NCI-H2196 treated with DMSO at 0.1 percent for 48 hours (cell line): ENCODE data around the gene TCL1B.
"Not testable (repeated sequence)": the region's sequence is repeated elsewhere in the genome, so short reads cannot be mapped to it uniquely, and the experiment has no call there.

Source experiments
- DNase-seq: peaks from one replicate; lab custom pipeline; 2025; ENCODE audit not compliant: unreplicated experiment; lab: John Stamatoyannopoulos, UW

Gene TCL1B, protein sequence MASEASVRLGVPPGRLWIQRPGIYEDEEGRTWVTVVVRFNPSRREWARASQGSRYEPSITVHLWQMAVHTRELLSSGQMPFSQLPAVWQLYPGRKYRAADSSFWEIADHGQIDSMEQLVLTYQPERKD

DNA sequence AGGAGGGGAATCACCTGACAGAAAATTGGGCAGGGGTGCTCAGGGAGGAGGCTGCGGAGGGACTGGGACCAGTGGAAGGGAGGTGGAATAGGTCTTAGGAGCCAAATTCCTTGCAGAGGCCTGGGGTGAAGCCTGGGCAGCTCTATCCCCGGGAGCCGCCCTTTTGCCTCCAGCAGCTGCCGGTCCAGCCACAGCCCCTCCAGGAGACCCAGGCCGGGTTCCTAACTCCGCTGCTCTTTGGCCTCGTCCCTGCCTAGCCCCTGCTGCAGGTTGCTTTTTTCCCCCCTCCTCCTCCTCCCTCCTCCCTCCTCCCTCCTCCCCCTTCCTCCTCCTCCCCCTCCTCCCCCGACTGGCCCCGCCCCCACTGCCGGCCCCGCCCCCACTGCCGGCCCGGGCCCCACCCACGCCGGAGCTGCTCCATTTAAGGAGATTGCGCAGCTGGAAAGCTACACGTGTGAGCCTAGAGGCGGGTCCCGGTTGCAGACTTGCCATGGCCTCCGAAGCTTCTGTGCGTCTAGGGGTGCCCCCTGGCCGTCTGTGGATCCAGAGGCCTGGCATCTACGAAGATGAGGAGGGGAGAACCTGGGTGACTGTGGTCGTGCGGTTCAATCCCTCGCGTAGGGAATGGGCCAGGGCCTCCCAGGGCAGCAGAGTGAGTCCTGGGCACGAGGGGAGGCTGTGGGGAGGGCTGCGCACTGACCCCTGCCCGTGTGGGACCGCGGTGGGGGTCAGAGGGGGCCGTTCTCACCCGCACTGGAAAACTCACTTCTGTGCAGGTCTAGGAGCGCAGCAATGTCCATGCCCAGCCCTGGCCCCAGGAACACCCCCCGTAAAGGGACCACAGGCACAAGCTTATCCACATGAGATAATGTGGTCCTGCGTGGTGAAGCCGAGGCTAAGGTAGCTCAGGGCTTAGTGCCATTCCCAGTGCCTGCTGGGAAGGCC lies at the start of gene TCL1B:
TCL1B (plus strand) TSS at position 449 of the 945 bp plus-strand sequence; CDS start at position 491, 42 bp downstream.
- DNase-seq = no peak

DNA sequence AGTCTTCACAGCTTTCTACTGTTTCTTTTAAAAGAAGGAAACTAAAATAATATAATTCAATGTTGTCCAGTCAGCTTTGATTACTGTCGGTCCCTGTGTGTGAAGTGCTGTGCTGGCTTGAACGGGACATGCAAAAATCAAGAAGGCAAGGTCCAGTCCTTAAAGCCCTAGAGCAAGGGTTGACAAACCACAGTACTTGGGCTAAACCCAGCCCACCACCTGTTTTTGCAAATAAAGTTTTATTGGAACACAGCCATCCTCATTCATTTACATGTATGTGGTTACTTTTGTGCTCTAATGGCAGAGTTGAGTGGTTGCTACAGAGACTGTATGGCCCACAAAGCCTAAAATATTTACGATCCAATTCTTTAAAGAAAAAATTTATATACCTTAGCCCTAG lies 41.2 kb upstream of the TCL1B start:
- DNase-seq = no peak

DNA sequence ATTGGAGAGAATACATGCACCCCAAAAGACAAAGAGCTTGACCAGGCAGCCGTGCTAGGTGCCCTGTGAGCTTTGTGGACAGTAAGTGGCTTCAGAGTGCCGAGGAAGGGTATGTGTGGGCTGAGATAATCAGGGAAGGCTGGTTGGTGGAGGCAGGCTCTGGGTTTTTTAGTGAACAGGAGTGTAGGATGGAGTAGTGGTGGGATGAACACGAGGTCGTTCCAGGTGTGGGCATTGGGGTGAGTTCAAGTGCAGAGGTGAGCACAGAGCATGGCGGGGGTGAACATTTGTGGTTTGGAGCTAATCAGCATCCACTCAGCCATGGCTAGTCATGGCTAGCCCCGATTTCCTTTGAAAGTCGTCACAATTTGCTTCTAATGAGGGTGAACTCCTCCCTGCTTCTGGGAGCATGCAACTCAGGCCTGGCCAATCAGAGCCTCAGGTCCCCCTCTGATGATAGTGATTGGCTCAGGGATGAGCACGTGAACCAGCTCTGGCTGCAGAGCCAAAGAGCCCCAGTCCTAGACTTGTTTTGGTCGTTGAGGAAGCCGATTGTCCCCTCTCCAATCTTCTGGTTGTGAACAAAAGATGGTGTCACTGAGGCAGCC lies 40.7 kb upstream of the TCL1B start:
- DNase-seq = no peak

DNA sequence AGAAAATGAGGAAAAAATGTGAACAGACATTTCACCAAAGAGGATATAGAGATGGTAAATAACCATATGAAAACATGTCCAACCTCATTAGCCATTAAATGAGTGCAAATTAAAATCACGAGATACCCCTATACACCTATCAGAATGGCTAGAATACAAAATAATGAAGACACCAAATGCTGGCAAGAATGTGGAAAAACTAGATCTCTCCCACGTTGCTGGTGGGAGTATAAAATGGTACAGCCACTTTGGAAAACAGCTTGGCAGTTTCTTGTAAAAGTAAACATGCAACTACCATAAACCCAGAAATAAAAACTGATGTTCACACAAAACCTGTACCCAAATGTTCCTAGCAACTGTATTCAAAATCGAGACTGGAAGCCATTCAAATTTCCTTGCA lies 38.3 kb upstream of the TCL1B start:
- DNase-seq = no peak

DNA sequence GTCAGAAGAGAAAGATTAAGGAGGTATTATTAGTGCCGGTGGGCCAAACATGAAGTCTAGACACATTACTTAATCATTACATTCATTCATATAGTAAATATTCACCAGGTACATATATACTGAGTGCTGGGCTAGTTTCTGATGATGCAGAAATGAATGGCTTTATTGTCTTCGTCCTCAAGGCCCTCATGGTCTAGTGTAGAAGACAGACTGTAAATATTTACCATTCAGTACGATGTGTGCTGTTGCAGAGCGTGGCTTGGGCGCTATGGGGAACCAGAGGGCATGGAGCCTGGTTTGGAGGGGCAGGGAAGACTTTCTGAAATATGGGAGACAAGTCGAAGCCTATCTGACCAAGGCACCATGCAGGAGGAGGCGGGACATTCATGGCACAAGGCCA lies 37.0 kb upstream of the TCL1B start:
- no peak for DNase-seq

DNA sequence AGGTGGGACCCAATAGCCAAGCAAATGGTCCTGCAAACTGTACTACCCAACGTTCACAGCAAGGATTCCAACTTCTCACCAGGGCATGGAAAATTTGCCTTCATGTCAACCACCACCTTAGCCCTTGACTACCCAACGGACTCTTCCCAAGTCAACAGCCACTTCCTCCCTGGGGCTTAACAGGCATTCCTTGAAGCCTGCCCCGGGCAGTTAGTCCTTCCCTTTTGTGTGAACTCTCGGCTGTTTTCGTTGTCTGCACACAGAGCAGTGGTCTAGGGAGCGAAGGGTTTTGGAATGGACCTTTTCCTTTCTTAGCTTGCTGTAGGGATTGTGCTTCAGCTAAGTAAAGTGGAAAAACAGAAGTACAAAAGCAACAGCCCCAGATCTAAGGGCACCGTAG lies 35.2 kb upstream of the TCL1B start:
- DNase-seq = no peak

DNA sequence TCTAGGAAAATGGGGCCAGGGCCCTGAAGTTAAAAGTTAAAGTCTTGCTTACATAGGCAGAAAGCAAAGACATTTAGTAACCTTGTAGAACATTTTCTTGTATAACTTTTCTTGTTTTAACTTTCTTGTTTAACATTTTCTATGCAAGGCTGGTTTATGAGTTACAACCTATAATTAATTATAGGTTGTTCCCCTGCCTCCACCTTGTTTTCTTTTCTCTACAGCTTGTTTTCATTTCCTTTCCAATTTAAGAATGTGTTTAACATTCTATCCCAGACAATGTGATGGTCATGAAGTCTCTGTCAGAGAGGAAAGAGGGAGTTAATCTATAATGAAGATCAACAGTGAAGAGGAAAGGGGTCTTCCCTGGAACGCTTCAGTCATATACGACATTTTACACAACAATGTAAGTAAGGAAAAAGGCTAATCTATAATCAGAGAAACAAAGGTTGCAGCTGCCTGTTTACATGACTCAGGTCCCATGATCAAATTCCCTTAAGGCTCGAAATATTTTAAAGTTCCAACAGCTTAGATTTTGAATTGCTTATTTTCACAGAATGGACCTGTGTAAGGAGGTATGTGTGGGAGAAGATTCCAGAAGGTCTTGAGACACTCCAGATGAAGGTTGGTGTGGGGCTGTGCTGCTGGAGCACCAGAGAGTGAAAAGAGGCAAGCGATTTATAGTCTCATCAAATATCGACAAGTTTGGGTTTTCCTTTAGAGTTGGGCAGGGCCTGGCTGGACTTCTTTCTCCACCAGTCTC lies 34.2 kb upstream of the TCL1B start:
- DNase-seq = no peak

DNA sequence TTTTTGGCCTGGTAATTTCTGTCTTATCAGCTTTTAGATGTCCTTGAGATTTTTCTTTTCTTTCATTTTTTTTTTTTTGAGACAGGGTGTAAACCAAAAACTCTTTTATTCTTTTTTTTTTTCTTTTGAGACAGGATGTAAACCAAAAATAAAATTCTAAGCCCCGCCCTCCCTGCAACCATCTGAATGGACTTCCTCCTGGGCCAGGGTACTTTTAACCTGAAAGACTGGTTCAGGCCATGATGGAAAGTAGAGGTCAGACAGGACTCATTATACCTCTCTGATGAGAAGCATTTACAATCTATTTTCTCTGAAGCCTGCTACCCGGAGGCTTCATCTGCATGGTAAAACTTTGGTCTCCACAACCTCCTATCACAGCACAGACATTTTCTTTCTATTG lies 33.5 kb upstream of the TCL1B start:
- DNase-seq = no peak

DNA sequence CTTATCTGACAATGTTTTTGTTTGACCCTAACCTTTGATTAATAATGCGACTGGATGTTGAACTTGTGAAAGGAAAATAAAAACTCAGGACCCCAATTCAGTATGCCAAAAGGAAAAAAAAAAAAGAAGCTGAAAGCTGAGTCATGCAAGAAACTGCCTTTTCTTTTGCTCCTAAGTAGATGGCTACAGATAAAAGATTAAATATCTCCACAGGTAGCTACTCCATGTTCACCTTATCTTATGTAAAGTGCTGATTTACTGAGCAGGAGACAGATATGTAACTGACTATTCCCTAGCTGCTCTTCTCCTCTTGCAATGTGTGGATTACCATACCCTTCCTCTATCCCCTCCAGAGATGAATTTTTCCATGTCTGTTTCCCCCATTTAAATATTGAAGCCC lies 30.8 kb upstream of the TCL1B start:
- DNase-seq = no peak

DNA sequence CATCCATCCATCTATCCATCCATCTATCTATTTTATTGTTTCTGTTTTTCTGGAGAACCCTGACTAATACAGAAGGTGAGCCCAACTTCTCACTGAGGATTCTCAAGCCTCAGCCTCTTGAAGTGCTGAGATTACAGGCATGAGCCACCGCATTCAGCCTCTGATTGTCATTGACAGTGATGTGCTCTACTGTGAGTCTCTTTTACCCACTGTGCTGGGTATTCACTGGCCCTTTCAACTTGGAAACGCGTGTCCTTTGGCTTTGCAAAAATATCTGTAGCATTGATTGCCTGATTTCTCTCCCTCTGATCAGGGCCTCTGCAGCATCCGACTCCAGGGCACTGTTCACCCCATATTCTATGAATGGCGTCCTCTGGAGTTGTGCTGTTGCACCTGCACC lies 29.6 kb upstream of the TCL1B start:
- DNase-seq = no peak

DNA sequence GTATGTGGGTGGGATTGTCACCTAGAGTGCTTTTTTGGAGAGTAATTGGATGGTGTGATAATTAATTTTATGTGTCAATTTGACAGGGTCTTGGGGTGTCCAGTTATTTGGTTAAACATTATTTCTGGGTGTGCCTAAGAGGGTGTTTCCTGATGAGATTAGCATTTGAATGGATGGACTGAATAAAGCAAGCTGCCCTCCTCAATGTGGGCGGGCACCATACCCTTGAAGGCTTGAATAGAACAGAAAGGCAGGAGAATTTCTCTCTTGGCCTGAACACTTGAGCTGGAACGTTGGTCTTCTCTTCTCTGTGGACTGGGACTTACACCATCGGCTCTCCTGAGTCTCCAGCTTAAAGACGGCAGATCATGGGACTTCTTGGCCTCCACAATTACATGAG lies 28.8 kb upstream of the TCL1B start:
- DNase-seq = no peak

DNA sequence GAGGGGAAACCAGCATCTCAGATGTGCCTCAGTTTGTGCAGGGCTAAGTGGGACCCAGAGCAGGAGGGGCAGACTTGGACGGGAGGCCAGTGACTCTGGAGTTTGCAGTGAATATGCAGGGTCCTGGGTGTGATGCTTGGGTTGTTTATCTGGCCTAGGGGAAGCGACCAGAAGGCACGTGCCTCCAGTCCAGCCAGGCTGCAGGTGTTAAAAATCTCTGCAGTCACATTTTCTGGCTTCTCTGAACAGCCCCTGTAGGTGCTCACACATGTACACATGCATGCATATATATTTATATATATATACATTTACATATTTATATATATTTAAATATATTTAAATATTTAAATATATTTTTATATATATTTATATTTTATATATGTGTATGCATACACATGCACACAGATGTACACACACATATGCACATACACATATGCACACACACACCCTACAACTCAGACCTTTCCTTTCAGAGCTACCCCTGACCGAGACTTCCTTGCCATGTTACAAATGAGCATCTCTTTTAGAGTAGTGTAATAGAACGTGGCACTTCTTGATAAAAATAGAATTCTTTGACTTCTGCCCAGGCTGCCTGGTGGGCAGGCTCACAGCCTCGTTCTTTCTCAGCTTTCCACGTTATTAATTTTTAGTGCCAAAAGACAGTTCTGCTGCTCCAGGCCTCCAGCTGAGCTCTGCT lies 26.8 kb upstream of the TCL1B start:
- no peak for DNase-seq

DNA sequence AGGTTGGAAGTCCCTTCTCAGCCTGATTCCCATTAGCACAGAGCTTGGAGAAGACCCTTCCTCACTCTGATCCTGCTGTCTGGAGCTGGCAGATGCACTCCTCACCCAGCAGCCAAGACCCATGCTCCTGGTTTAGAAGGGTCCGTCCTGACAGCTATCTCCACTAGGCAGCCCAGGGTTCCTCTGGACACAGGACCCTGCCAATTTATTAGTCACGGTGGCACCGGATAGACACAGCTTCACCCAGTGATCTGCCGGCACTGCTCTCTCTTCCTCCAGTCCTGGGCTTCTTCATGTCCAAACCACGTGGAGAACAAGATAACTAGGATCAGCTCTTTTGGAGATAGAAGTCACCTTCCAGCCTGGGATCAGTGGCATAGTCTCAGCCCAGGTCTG lies 26.2 kb upstream of the TCL1B start:
- no peak for DNase-seq

DNA sequence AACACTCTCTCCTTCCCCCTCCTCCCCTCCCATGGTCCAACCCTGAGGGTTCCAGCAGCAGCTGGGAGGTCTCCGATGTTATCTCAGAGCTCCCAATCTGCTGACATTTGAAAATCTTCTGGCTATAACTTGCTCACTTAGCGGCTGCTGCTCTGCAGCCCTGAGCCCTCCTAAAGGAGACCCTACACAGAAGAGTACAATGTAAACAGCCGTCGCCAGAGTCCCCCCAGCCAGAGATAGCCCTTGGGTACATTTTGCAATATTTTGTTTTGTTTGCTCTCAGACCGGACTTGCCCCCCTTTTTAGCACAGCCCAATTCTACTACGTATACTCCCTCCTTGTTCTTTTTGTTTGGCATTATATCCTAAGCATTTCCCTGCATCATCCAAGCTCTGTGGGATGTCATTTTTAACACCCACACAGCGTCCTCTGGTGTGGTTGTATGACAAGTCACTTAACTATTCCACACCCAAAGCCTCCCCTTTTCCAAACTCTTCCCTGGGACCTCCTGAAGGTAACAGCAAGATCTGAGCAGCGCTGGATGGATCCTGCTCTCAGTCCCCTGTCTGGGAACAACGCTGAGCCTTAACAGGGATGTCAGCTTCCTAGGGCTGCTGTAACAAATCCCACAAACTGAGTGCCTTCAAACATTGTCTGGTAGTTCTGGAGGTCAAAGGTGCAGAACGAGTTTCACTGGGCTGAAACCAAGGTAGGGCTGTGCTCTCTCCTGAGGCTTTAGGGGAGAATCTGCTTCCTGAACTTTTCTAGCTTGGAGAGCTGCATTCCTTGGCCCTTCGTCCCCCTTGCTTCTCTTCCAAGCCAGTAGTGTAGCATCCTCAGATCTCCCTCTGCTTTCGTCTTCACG lies 25.3 kb upstream of the TCL1B start:
- no peak for DNase-seq

DNA sequence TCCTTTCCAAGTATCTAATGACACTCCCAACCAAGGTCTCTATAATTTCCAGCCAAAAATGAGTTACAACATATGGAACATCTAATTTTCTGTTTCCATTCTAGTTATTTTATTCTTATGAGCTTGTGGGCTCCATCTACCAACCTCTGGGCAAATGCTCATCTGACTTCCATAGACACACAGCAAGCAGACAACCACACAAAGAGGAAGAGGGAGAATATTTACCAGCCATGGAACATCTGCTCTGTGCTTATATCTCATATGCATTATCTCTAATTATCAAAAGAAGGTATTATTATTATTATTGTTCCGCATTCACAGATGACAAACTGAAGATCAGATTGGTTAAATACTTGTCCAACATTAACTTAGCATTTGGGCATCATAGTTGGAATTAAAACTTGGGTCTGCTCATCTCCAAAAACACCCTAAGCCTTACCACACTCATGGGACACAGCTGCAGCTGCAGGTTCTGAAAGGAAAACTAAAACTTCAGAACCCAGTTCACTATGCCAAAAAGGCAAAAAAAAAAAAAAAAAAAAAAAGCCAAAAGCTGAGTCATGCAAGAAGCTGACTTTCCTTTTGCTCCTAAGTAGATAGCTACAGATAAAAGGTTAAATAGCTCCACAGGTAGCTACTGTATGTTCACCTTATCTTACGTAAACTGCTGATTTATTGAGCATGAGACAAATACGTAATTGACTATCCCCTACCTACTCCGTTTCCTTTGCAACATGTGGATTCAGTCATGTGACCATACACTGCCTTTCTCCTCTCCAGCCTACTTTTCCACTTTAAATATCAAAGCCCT lies 23.6 kb upstream of the TCL1B start:
- no peak for DNase-seq

DNA sequence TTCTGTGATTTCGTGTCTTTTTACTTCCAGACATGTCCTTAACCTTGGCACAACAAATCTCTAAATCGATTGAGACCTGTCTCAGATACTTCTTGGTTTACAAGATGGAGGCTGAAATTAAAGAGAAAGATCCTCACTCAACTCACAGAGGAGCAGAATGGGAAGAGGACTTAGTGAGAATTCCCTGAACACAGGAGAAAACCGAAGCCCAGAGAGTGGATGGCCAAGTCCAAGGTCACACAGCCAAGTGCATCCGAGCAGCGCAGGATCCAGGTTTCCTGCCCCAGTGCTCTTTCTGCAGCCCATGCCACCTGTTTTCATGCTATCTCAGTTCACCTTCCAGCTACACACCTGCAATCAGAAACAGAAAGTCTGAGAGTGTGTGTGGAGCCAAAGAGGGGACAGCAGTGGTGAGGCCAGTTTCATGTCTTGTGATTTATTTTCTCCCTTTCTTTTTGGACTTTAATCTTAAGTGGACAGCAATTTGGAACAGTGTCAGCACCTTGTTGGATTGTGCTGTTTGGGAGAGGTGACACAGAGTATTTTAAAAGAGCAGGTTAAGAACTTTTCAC lies 22.9 kb upstream of the TCL1B start:
- DNase-seq = no peak

DNA sequence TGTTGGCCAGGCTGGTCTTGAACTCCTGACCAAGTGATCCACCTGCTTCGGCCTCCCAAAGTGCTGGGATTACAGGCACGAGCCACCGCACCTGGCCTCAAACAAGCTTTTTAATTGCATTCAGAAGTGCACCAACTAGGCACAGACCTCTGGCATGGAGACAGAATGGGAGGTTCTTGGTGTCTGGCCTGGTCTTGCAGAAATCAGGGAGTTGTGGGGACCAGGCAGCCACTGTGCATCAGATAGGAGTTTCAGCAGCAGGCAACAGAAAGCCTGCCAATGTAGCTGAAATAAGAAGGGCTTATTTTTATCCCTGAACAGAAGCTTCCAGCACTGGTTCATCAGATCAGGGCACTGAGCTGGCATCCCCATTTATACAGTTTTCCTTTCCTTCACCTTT lies 22.2 kb upstream of the TCL1B start:
- DNase-seq = no peak

DNA sequence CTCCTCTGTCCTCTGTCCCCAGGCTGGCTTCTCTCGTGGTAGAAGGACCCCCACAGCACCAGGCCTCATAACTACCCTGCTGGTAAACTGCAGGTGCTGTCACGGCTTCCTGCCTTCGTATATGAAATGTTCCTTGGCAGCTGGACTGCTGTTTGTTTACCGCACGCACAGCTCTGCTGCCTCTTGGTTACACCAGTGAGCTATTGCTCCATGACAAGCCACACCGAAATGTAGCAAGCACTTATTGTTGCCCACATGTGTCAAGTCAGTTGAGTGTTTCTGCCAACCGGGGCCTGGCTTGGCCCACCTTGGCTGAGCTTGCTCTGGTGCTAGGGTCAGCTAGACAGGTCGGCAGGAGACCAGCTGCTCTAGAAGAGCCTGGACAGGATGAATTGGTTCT lies 21.7 kb upstream of the TCL1B start:
- no peak for DNase-seq

DNA sequence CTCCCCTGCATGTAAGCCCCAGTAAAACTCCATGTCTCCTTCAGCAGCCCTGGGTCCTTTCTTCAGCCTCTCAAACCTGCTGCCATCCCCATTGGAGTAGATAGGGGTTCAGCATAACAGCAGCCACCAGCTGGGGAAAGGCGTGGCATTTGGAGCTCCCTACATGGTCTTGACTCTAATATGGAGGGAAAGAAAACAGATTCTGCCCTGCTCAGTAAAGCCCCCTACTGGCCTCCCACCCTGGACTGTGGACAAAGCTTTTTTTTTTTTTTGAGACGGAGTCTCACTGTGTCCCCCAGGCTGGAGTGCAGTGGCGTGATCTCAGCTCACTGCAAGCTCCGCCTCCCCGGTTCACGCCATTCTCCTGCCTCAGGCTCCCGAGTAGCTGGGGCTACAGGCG lies 20.7 kb upstream of the TCL1B start:
- DNase-seq = not testable (repeated sequence)
